Stimulated activated CD8-positive, alpha-beta memory T cell treated with anti-CD3 and anti-CD28 coated beads, Interleukin-15, amount 100 ng/mL, for 1 hour (primary cell): Measurements from ENCODE around the gene MAPK8IP3.

Experiments used
- DNase-seq: peaks from one replicate; pipeline ENCODE4 v3.0.0-alpha.2; 2020; ENCODE audit warnings: low read depth

MAPK8IP3 gene

GRCh38 chr16:1812732-1813163, 106.8 kb downstream of the MAPK8IP3 start:
- DNase-seq, result peak; percentile 12

GRCh38 chr16:1815461-1815860, 109.5 kb downstream of the MAPK8IP3 start:
- no peak for DNase-seq

- no peak for DNase-seq
These were observed 110.6 kb downstream of the MAPK8IP3 start for GRCh38 chr16:1816396-1817275.

GRCh38 chr16:1817276-1817589, 111.2 kb downstream of the MAPK8IP3 start:
- no peak for DNase-seq

- DNase-seq, result no peak
These were observed 111.7 kb downstream of the MAPK8IP3 start for GRCh38 chr16:1817716-1818115.

GRCh38 chr16:1818204-1818872, 112.3 kb downstream of the MAPK8IP3 start:
- no peak for DNase-seq

- DNase-seq, result no peak
These were observed 113.0 kb downstream of the MAPK8IP3 start for GRCh38 chr16:1818873-1819525.

- DNase-seq, result no peak
These were observed 113.6 kb downstream of the MAPK8IP3 start for GRCh38 chr16:1819611-1820010.
